Measurements from ENCODE around the gene ELP4.

DNA sequence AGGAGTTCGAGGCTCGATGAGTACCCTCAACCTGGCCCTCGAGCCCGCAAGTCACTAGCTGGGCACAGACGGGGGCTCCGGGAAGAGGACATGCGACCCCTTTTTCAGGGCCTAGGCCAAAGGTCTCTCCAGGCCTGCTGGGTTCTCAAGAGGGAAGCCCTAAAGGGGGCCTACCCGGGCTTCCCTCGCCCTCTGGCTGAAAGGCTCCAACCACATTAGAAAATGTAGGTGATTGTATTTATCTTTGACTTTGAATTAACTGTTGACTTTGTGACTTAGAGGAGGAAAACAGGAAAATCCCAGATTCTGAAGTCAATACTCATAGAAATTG is 308.8 kb downstream of the ELP4 start:
- TF ChIP-seq POLR2AphosphoS5 (IDR thresholded peaks at IDR 0.05; ENCODE audit: borderline replicate concordance, low read depth, low read length) (no peak), EZH2 (IDR thresholded peaks at IDR 0.05) (no peak)
